SK-N-SH (cell line): ENCODE measurements around the gene MLEC. TPM values are rescaled to one million over a fixed set of nuclear protein-coding genes. Genes with fewer than 3 reads are reported as not detected.

Experiments
- CTCF ChIA-PET: fragments of 300-600, 350-600 bp; formaldehyde crosslinking; extraction: SDS; loops from one replicate; lab custom pipeline; 2021; lab: Yijun Ruan, JAX
- POLR2A ChIA-PET: fragments of 350-600 bp; sonication (Branson Sonifier 250); formaldehyde crosslinking; extraction: SDS; loops from one replicate; lab custom pipeline; 2020; ENCODE audit warnings: antibody characterized with exemption, inconsistent platforms; lab: Yijun Ruan, JAX
- DNase-seq: peaks from one replicate; pipeline ENCODE4 v3.0.0; 2012
- H2AFZ ChIP-seq: fragments of 200-600 bp; sonication (generic); 2 replicates; pipeline ENCODE4 v1.8.1; 2016; ENCODE audit warnings: antibody characterized with exemption, mild to moderate bottlenecking, low read depth
- H3F3A ChIP-seq: fragments of 200-600 bp; sonication (generic); replicated peaks from 2 replicates; pipeline ENCODE3; 2016; ENCODE audit warnings: antibody characterized with exemption, mild to moderate bottlenecking; ENCODE audit not compliant: insufficient read depth
- H3K27ac ChIP-seq, 2 experiments: fragments of 200-500 bp in 1 of 2; fragments of 200-600 bp in 1 of 2; sonication (Bioruptor generic) in 1 of 2; sonication (generic), shearing (Covaris generic) in 1 of 2; 2 replicates each; pipeline versions ENCODE4 v1.5.1 to v1.6.1; 2014 to 2016; ENCODE audit warnings: low read depth in 2 of 2, inconsistent platforms in 1 of 2, low read length in 1 of 2, mild to moderate bottlenecking in 1 of 2, mixed read lengths in 1 of 2
- H3K27me3 ChIP-seq: fragments of 200-600 bp; sonication (generic), shearing (Covaris generic); 2 replicates; pipeline ENCODE4 v1.6.1; 2016; ENCODE audit warnings: mixed run types; ENCODE audit not compliant: insufficient read depth
- H3K36me3 ChIP-seq, 2 experiments: fragments of 200-500 bp in 1 of 2; fragments of 200-600 bp in 1 of 2; sonication (Bioruptor generic) in 1 of 2; sonication (generic) in 1 of 2; replicated peaks in 1 of 2; 2 replicates each; pipeline versions ENCODE3 to v1.5.1; 2014 to 2016; ENCODE audit warnings: low read length in 1 of 2, mild to moderate bottlenecking in 1 of 2; ENCODE audit not compliant: insufficient read depth in 2 of 2, control insufficient read depth in 1 of 2
- H3K4me1 ChIP-seq, 2 experiments: fragments of 200-500 bp in 1 of 2; fragments of 200-600 bp in 1 of 2; sonication (Bioruptor generic) in 1 of 2; sonication (generic), shearing (Covaris generic) in 1 of 2; 2 replicates each; pipeline versions ENCODE4 v1.5.1 to v1.6.1; 2014 to 2016; ENCODE audit warnings: low read depth in 1 of 2, low read length in 1 of 2, mixed run types in 1 of 2; ENCODE audit not compliant: insufficient read depth in 2 of 2, control insufficient read depth in 1 of 2
- H3K4me2 ChIP-seq: fragments of 200-600 bp; sonication (generic), shearing (Covaris generic); 2 replicates; pipeline ENCODE4 v1.6.1; 2017; ENCODE audit warnings: mixed run types
- H3K4me3 ChIP-seq, 2 experiments: fragments of 200-500 bp in 1 of 2; fragments of 200-600 bp in 1 of 2; sonication (Bioruptor generic) in 1 of 2; sonication (generic), shearing (Covaris generic) in 1 of 2; 2 replicates each; pipeline versions ENCODE4 v1.5.1 to v1.8.1; 2014 to 2016; ENCODE audit warnings: low read depth in 2 of 2, inconsistent platforms in 1 of 2, low read length in 1 of 2, mild to moderate bottlenecking in 1 of 2, mixed read lengths in 1 of 2, moderate library complexity in 1 of 2
- H3K79me2 ChIP-seq: fragments of 200-600 bp; sonication (generic); 2 replicates; pipeline ENCODE4 v1.8.1; 2017; ENCODE audit warnings: mild to moderate bottlenecking; ENCODE audit not compliant: insufficient read depth
- H3K9ac ChIP-seq: fragments of 200-600 bp; sonication (generic); 2 replicates; pipeline ENCODE4 v1.6.1; 2017; ENCODE audit warnings: mixed run types
- H3K9me2 ChIP-seq: fragments of 200-600 bp; sonication (generic); 2 replicates; pipeline ENCODE4 v1.6.1; 2017; ENCODE audit warnings: mixed run types
- H3K9me3 ChIP-seq: fragments of 200-600 bp; sonication (generic); 2 replicates; pipeline ENCODE4 v1.6.1; 2017; ENCODE audit warnings: mixed run types, mild to moderate bottlenecking, moderate library complexity
- H4K20me1 ChIP-seq: fragments of 200-600 bp; sonication (generic); 2 replicates; pipeline ENCODE4 v1.6.1; 2017; ENCODE audit warnings: mild to moderate bottlenecking, mixed run types; ENCODE audit not compliant: insufficient read depth
- CHD2 ChIP-seq: fragments of 150-350 bp; IDR thresholded peaks from 2 replicates; pipeline ENCODE4 v1.6.1; 2018; ENCODE audit warnings: low read length; ENCODE audit not compliant: partially characterized antibody
- ELF1 ChIP-seq: IDR thresholded peaks from 2 replicates; pipeline ENCODE4 v1.4.0; 2012
- EP300 ChIP-seq, 2 experiments: IDR thresholded peaks; 2 replicates each; pipeline versions ENCODE4 v1.4.0 to v1.6.1; 2012; ENCODE audit warnings: borderline replicate concordance in 1 of 2, low read depth in 1 of 2, low read length in 1 of 2
- EZH2phosphoT487 ChIP-seq: fragments of 200-600 bp; sonication (generic); IDR thresholded peaks from 2 replicates; pipeline ENCODE4 v1.6.1; 2017; ENCODE audit warnings: low read depth, mixed run types, mild to moderate bottlenecking, antibody characterized with exemption, moderate library complexity, borderline replicate concordance
- FOXJ3 ChIP-seq: sonication (generic); formaldehyde crosslinking; IDR thresholded peaks from 2 replicates; pipeline ENCODE4 v1.5.1; 2020; ENCODE audit warnings: mild to moderate bottlenecking, missing genetic modification reagents
- FOXM1 ChIP-seq: IDR thresholded peaks from 2 replicates; pipeline ENCODE4 v1.4.0; 2012; ENCODE audit warnings: low read depth, mild to moderate bottlenecking
- GABPA ChIP-seq: IDR thresholded peaks from 2 replicates; pipeline ENCODE4 v1.4.0; 2012; ENCODE audit warnings: low read depth, mild to moderate bottlenecking
- GATA2 ChIP-seq: sonication (generic); formaldehyde crosslinking; IDR thresholded peaks from 2 replicates; pipeline ENCODE4 v1.5.0; 2020; ENCODE audit warnings: mild to moderate bottlenecking, missing genetic modification reagents
- MEF2A ChIP-seq: IDR thresholded peaks from 2 replicates; pipeline ENCODE4 v1.4.0; 2012; ENCODE audit warnings: low read depth, borderline replicate concordance
- NFIC ChIP-seq: IDR thresholded peaks from 2 replicates; pipeline ENCODE4 v1.4.0; 2012; ENCODE audit warnings: borderline replicate concordance
- NRF1 ChIP-seq: IDR thresholded peaks from 2 replicates; pipeline ENCODE4 v1.6.1; 2012; ENCODE audit warnings: low read depth, mild to moderate bottlenecking, low read length
- POLR2AphosphoS5 ChIP-seq: IDR thresholded peaks from 2 replicates; pipeline ENCODE4 v1.6.1; 2012; ENCODE audit warnings: low read depth, low read length
- RAD21 ChIP-seq: IDR thresholded peaks from 2 replicates; pipeline ENCODE4 v1.6.1; 2012; ENCODE audit warnings: mild to moderate bottlenecking, low read length
- RCOR1 ChIP-seq: fragments of 150-350 bp; IDR thresholded peaks from 2 replicates; pipeline ENCODE4 v1.6.1; 2017; ENCODE audit warnings: antibody characterized with exemption, low read length
- RFX5 ChIP-seq: IDR thresholded peaks from 2 replicates; pipeline ENCODE4 v1.6.1; 2012; ENCODE audit warnings: mild to moderate bottlenecking, improper control_type of control experiment, low read length
- RXRA ChIP-seq: IDR thresholded peaks from 2 replicates; pipeline ENCODE4 v1.4.0; 2012; ENCODE audit warnings: low read depth, mild to moderate bottlenecking, borderline replicate concordance
- SIN3A ChIP-seq: IDR thresholded peaks from 2 replicates; pipeline ENCODE4 v1.6.1; 2012; ENCODE audit warnings: low read depth, mild to moderate bottlenecking, low read length, moderate library complexity, borderline replicate concordance
- SMC3 ChIP-seq: IDR thresholded peaks from 2 replicates; pipeline ENCODE4 v1.6.1; 2012; ENCODE audit warnings: low read depth, low read length, improper control_type of control experiment
- TAF1 ChIP-seq: IDR thresholded peaks from 2 replicates; pipeline ENCODE4 v1.6.1; 2012; ENCODE audit warnings: low read depth, mild to moderate bottlenecking, low read length, moderate library complexity, borderline replicate concordance
- TCF12 ChIP-seq: IDR thresholded peaks from 2 replicates; pipeline ENCODE4 v1.4.0; 2012
- TEAD4 ChIP-seq: IDR thresholded peaks from 2 replicates; pipeline ENCODE4 v1.4.0; 2012; ENCODE audit warnings: mild to moderate bottlenecking, borderline replicate concordance; ENCODE audit not compliant: insufficient read depth
- WGBS: methylation state at CpG from one replicate; pipeline ENCODE4 v1.1.6; 2017; ENCODE audit warnings: low lambda C conversion rate; 5-methylcytosine and 5-hydroxymethylcytosine counted together
- polyA plus RNA-seq, 3 experiments: library from polyadenylated mRNA; depleted of rRNA; stranded (reverse); fragments of >200 nt; gene quantifications; 2 replicates each; pipeline ENCODE4 v1.2.3, GENCODE V29; 2012
- TF ChIP-seq, protein P1 (sequence below): IDR thresholded peaks from 2 replicates; pipeline ENCODE4; 2012
- TF ChIP-seq, protein P2 (sequence below): IDR thresholded peaks from 2 replicates; pipeline ENCODE4 v1.4.0; 2012; ENCODE audit warnings: low read depth, borderline replicate concordance

MLEC gene
- polyA plus RNA-seq, 1 of the 3 experiments (the other 2 are of a cell fraction), result 23.4 TPM

- Histone ChIP-seq H4K20me1 (peaks cover 5% of the 10 kb centered on the region; the same call in 1 of the 2 replicates), H3K27me3 (peaks cover 58% of the 10 kb centered on the region), H3K9me3 (no peaks in the 10 kb centered on the region), H3K9me2 (no peaks in the 10 kb centered on the region), H3K9ac (no peak overlapping the region), H3K4me1 (peaks cover 0 to 6% of the 10 kb centered on the region in 2 experiments; a peak in 1 of 4 replicates), H3K79me2 (no peaks in the 10 kb centered on the region), H2AFZ (no peak overlapping the region), H3K4me3 (no peak overlapping the region), H3K27ac (no peak overlapping the region), H3K4me2 (no peak overlapping the region), H3F3A (peaks cover under 1% of the 10 kb centered on the region), H3K36me3 (no peaks in the 10 kb centered on the region)
- ChIA-PET POLR2A (no interaction called here), CTCF (interaction anchor here (4.5 kb wide), 1 partner anchor 60 kb away, joined by 28 read pairs; the partner anchor contains the start of gene POP5)
- 79% methylated on average over 4 of the region's 4 CpGs for WGBS
- DNase-seq, result no peak
- TF ChIP-seq NRF1 (no peak), RFX5 (no peak), SMC3 (no peak), RCOR1 (no peak)
Measured at GRCh38 chr12:120642826-120643225, 44.1 kb upstream of the MLEC start.

GRCh38 chr12:120643574-120643973, 43.4 kb upstream of the MLEC start:
- H3K36me3 ChIP-seq, result no peaks in the 10 kb centered on the region
- H3K4me2 ChIP-seq, result no peak overlapping the region
- WGBS, result 55% methylated on average over 4 of the region's 4 CpGs
- H3K79me2 ChIP-seq, result no peaks in the 10 kb centered on the region
- no peak for DNase-seq
- POLR2A ChIA-PET, result no interaction called here
- H3K9me2 ChIP-seq, result no peaks in the 10 kb centered on the region
- peaks cover 58% of the 10 kb centered on the region for H3K27me3 ChIP-seq
- no peak overlapping the region for H3K9ac ChIP-seq
- no peak for TF ChIP-seq FOXJ3 (CRISPR knock-in tag)
- TF ChIP-seq FOXM1, result no peak
- TF ChIP-seq RFX5, result no peak
- TF ChIP-seq NFIC, result no peak
- no peak for TF ChIP-seq SMC3
- no peak for TF ChIP-seq EP300 (IDR thresholded peaks at IDR 0.05; ENCODE audit: borderline replicate concordance in 1 of 2, low read depth in 1 of 2, low read length in 1 of 2)
- TF ChIP-seq RAD21, result no peak
- TF ChIP-seq, protein P1, sequence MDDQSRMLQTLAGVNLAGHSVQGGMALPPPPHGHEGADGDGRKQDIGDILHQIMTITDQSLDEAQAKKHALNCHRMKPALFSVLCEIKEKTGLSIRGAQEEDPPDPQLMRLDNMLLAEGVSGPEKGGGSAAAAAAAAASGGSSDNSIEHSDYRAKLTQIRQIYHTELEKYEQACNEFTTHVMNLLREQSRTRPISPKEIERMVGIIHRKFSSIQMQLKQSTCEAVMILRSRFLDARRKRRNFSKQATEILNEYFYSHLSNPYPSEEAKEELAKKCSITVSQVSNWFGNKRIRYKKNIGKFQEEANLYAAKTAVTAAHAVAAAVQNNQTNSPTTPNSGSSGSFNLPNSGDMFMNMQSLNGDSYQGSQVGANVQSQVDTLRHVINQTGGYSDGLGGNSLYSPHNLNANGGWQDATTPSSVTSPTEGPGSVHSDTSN, result no peak
- peaks cover 5% of the 10 kb centered on the region; the same call in 1 of the 2 replicates for H4K20me1 ChIP-seq
- peaks cover 4% of the 10 kb centered on the region for H3F3A ChIP-seq
- CTCF ChIA-PET, result interaction anchor here (1.3 to 6.9 kb wide), 2 partner anchors 16 to 61 kb away, joined by 6 to 94 read pairs; no protein-coding TSS in a partner anchor
- no peak overlapping the region for H2AFZ ChIP-seq
- no peak overlapping the region for H3K27ac ChIP-seq
- H3K9me3 ChIP-seq, result no peaks in the 10 kb centered on the region
- H3K4me3 ChIP-seq, result no peak overlapping the region
- H3K4me1 ChIP-seq, result peaks cover 0 to 6% of the 10 kb centered on the region in 2 experiments; a peak in 1 of 4 replicates

- Histone ChIP-seq H3K27me3 (peaks cover 45% of the 10 kb centered on the region), H3K4me1 (peaks cover 0 to 20% of the 10 kb centered on the region in 2 experiments; a peak in 1 of 4 replicates), H3K4me2 (no peak overlapping the region), H3K36me3 (no peaks in the 10 kb centered on the region), H3K4me3 (no peak overlapping the region), H3K9me3 (no peaks in the 10 kb centered on the region), H2AFZ (no peak overlapping the region), H4K20me1 (peaks cover 5% of the 10 kb centered on the region; the same call in 1 of the 2 replicates), H3K9ac (no peak overlapping the region), H3K79me2 (no peaks in the 10 kb centered on the region), H3K27ac (no peak overlapping the region), H3F3A (peaks cover 4% of the 10 kb centered on the region), H3K9me2 (no peaks in the 10 kb centered on the region)
- ChIA-PET CTCF (interaction anchor here (0.6 to 8.0 kb wide), 28 partner anchors 10 to 472 kb away, joined by 3 to 101 read pairs (median 5); partner anchors contain the start of genes ACADS, POP5 and UNC119B), POLR2A (no interaction called here)
- DNase-seq, result no peak
- WGBS, result 28% methylated on average over 6 of the region's 6 CpGs
- TF ChIP-seq NRF1, result no peak
- no peak for TF ChIP-seq RAD21
- no peak for TF ChIP-seq RCOR1
- no peak for TF ChIP-seq CHD2
- no peak for TF ChIP-seq TEAD4
- no peak for TF ChIP-seq ELF1
- no peak for TF ChIP-seq RXRA
- no peak for TF ChIP-seq POLR2AphosphoS5
- no peak for TF ChIP-seq TAF1
- TF ChIP-seq EZH2phosphoT487, result no peak
- no peak for TF ChIP-seq GABPA
- no peak for TF ChIP-seq GATA2
- TF ChIP-seq RFX5, result no peak
- TF ChIP-seq TCF12, result no peak
- TF ChIP-seq MEF2A, result no peak
- no peak for TF ChIP-seq SIN3A
- TF ChIP-seq FOXM1, result no peak
- TF ChIP-seq, protein P2, sequence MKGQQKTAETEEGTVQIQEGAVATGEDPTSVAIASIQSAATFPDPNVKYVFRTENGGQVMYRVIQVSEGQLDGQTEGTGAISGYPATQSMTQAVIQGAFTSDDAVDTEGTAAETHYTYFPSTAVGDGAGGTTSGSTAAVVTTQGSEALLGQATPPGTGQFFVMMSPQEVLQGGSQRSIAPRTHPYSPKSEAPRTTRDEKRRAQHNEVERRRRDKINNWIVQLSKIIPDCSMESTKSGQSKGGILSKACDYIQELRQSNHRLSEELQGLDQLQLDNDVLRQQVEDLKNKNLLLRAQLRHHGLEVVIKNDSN, result no peak
Measured at GRCh38 chr12:120646044-120646443, 40.9 kb upstream of the MLEC start.
